GM12878 (cell line): ENCODE data around the gene TREML2. TPM values are rescaled to one million over a fixed set of nuclear protein-coding genes. Genes with fewer than 3 reads are reported as not detected.

ENCODE experiments used
- ATAC-seq: fragments of 200-7000 bp; cut with Tn5 transposase; 3 replicates; pipeline ENCODE4 v1.9.1; 2020; ENCODE audit warnings: mild to moderate bottlenecking, moderate library complexity
- BruUV-seq: library from RNA; stranded (reverse); fragments of 400-500 nt; replicated peaks from 2 replicates; lab custom pipeline; 2021; lab: Mats Ljungman, UMichigan
- CTCF ChIA-PET: fragments of 300-600 bp; sonication (Branson Sonifier 250); formaldehyde crosslinking; extraction: SDS; loops from one replicate; lab custom pipeline; 2021; ENCODE audit warnings: inconsistent platforms; lab: Yijun Ruan, JAX
- POLR2A ChIA-PET: fragments of 350-600 bp; formaldehyde crosslinking; extraction: SDS; loops from one replicate; lab custom pipeline; 2021; ENCODE audit warnings: inconsistent platforms; lab: Charles Lee
- RAD21 ChIA-PET: fragments of 300-600 bp; sonication (Branson Sonifier 250); formaldehyde crosslinking; loops from one replicate; lab custom pipeline; 2023; ENCODE audit warnings: antibody characterized with exemption; ENCODE audit not compliant: unreplicated experiment; lab: Charles Lee
- SMC1A ChIA-PET: fragments of 300-600 bp; sonication (Branson Sonifier 250); formaldehyde crosslinking; loops from one replicate; lab custom pipeline; 2023; ENCODE audit not compliant: unreplicated experiment, uncharacterized antibody; lab: Charles Lee
- DNase-seq: peaks from one replicate; pipeline ENCODE4 v3.0.0-alpha.2; 2011; ENCODE audit warnings: low read depth, low spot score
- FAIRE-seq: peaks from 3 replicates; lab custom pipeline; 2011; peaks lifted over from hg19 to GRCh38; lab: Jason Lieb, UNC
- H2AFZ ChIP-seq: 2 replicates; pipeline ENCODE4 v1.6.0; 2011; ENCODE audit warnings: low read depth, low read length, control low read depth; ENCODE audit not compliant: control insufficient read depth
- H3K27ac ChIP-seq: 2 replicates; pipeline ENCODE4 v1.5.1; 2011; ENCODE audit warnings: control low read depth; ENCODE audit not compliant: control insufficient read depth, insufficient read depth
- H3K27me3 ChIP-seq, 2 experiments: replicated peaks in 1 of 2; 2 replicates each; pipeline versions ENCODE4 v1.6.0 to v1.6.1; 2011; ENCODE audit warnings: low read length in 1 of 2; ENCODE audit not compliant: control insufficient read depth in 2 of 2, insufficient read depth in 2 of 2
- H3K36me3 ChIP-seq, 2 experiments: 2 replicates each; pipeline ENCODE4 v1.5.1; 2011; ENCODE audit warnings: low read length in 1 of 2; ENCODE audit not compliant: control insufficient read depth in 2 of 2, insufficient read depth in 2 of 2
- H3K4me1 ChIP-seq: 2 replicates; pipeline ENCODE4 v1.6.1; 2011; ENCODE audit warnings: mild to moderate bottlenecking, low read length, moderate library complexity, mixed read lengths; ENCODE audit not compliant: control insufficient read depth, insufficient read depth
- H3K4me2 ChIP-seq: 2 replicates; pipeline ENCODE4 v1.6.0; 2011; ENCODE audit warnings: control low read depth; ENCODE audit not compliant: control insufficient read depth, insufficient read depth
- H3K4me3 ChIP-seq: fragments of 200-600 bp; sonication (generic); 2 replicates; pipeline ENCODE4 v1.5.1; 2016
- H3K79me2 ChIP-seq: 2 replicates; pipeline ENCODE4 v1.6.0; 2011; ENCODE audit warnings: low read length; ENCODE audit not compliant: control insufficient read depth, insufficient read depth
- H3K9ac ChIP-seq: 2 replicates; pipeline ENCODE4 v1.8.0; 2011; ENCODE audit warnings: low read length, control low read depth, mixed read lengths; ENCODE audit not compliant: control insufficient read depth, insufficient read depth
- H3K9me3 ChIP-seq: replicated peaks from 3 replicates; pipeline ENCODE4 v1.5.1; 2011; ENCODE audit warnings: mild to moderate bottlenecking, low read length; ENCODE audit not compliant: control insufficient read depth, insufficient read depth
- H4K20me1 ChIP-seq: 2 replicates; pipeline ENCODE4 v1.6.0; 2011; ENCODE audit not compliant: control insufficient read depth, insufficient read depth
- BCL3 ChIP-seq: IDR thresholded peaks from 2 replicates; pipeline ENCODE4 v1.6.1; 2011; ENCODE audit warnings: borderline replicate concordance, low read depth, mild to moderate bottlenecking, moderate library complexity, low read length; ENCODE audit not compliant: insufficient read depth, poor library complexity, severe bottlenecking
- BMI1 ChIP-seq: fragments of 450-650 bp; IDR thresholded peaks from 2 replicates; pipeline ENCODE4 v1.6.1; 2016; ENCODE audit warnings: mild to moderate bottlenecking, moderate library complexity, borderline replicate concordance
- CBX5 ChIP-seq: sonication (generic); IDR thresholded peaks from 2 replicates; pipeline ENCODE4 v1.6.1; 2016; ENCODE audit warnings: low read depth, moderate library complexity, mild to moderate bottlenecking, inconsistent platforms
- CHD4 ChIP-seq: fragments of 200-600 bp; sonication (generic); IDR thresholded peaks from 2 replicates; pipeline ENCODE4 v1.6.1; 2016; ENCODE audit warnings: mild to moderate bottlenecking
- CREB1 ChIP-seq: IDR thresholded peaks from 2 replicates; pipeline ENCODE4 v1.6.1; 2012; ENCODE audit warnings: low read depth, mild to moderate bottlenecking, inconsistent platforms
- E2F4 ChIP-seq: IDR thresholded peaks from 2 replicates; pipeline ENCODE4 v1.6.1; 2012; ENCODE audit warnings: low read depth, low read length, improper control_type of control experiment
- E2F8 ChIP-seq: fragments of 450-650 bp; IDR thresholded peaks from 2 replicates; pipeline ENCODE4 v1.6.1; 2018; ENCODE audit warnings: mild to moderate bottlenecking, low read depth, moderate library complexity; ENCODE audit not compliant: partially characterized antibody
- EGR1 ChIP-seq, 2 experiments: IDR thresholded peaks; 1 replicate in 1 of 2; 2 replicates in 1 of 2; pipeline ENCODE4 v1.6.1; 2011 to 2012; ENCODE audit warnings: low read depth in 2 of 2, low read length in 2 of 2, borderline replicate concordance in 1 of 2, mild to moderate bottlenecking in 1 of 2, moderate library complexity in 1 of 2
- GATAD2B ChIP-seq: fragments of 450-650 bp; conservative IDR thresholded peaks from 2 replicates; pipeline ENCODE4 v1.6.1; 2017; ENCODE audit warnings: low read depth, mild to moderate bottlenecking, moderate library complexity
- LARP7 ChIP-seq: fragments of 450-650 bp; IDR thresholded peaks from 2 replicates; pipeline ENCODE4 v1.6.1; 2017; ENCODE audit warnings: mild to moderate bottlenecking
- MYC ChIP-seq: IDR thresholded peaks from 2 replicates; pipeline ENCODE4 v1.6.1; 2011; ENCODE audit warnings: mild to moderate bottlenecking, low read length, moderate library complexity, inconsistent platforms; ENCODE audit not compliant: insufficient read depth, insufficient replicate concordance, insufficient read length, severe bottlenecking
- NFIC ChIP-seq: IDR thresholded peaks from 2 replicates; pipeline ENCODE4 v1.6.1; 2012; ENCODE audit warnings: low read depth, mild to moderate bottlenecking, inconsistent platforms, low read length, moderate library complexity
- NR2C1 ChIP-seq: fragments of 450-650 bp; IDR thresholded peaks from 2 replicates; pipeline ENCODE4 v1.6.1; 2017; ENCODE audit warnings: antibody characterized with exemption, mild to moderate bottlenecking, moderate library complexity
- PKNOX1 ChIP-seq: fragments of 450-650 bp; IDR thresholded peaks from 2 replicates; pipeline ENCODE4 v1.6.1; 2016; ENCODE audit warnings: mild to moderate bottlenecking
- SP1 ChIP-seq: IDR thresholded peaks from one replicate; pipeline ENCODE4 v1.6.1; 2011; ENCODE audit warnings: low read depth, low read length
- SUZ12 ChIP-seq: fragments of 200-600 bp; sonication (generic); IDR thresholded peaks from one replicate; pipeline ENCODE4 v1.6.1; 2018; ENCODE audit warnings: antibody characterized with exemption, mild to moderate bottlenecking; ENCODE audit not compliant: unreplicated experiment
- TCF7 ChIP-seq: IDR thresholded peaks from 2 replicates; pipeline ENCODE4 v1.6.1; 2014; ENCODE audit warnings: antibody characterized with exemption, borderline replicate concordance
- ZNF217 ChIP-seq: fragments of 450-650 bp; IDR thresholded peaks from 2 replicates; pipeline ENCODE4 v1.6.1; 2017; ENCODE audit warnings: antibody characterized with exemption, mild to moderate bottlenecking
- ZNF384 ChIP-seq: IDR thresholded peaks from 2 replicates; pipeline ENCODE4 v1.6.1; 2012; ENCODE audit warnings: low read depth, mild to moderate bottlenecking, low read length, improper control_type of control experiment, borderline replicate concordance
- WGBS: methylation state at CpG from one replicate; pipeline ENCODE4 v1.1.6; 2016; ENCODE audit warnings: low lambda C conversion rate; ENCODE audit not compliant: insufficient replicate concordance, insufficient coverage; ENCODE audit errors: missing lambda C conversion rate; 5-methylcytosine and 5-hydroxymethylcytosine counted together
- in situ Hi-C: fragments of 300-500 bp; cut with MboI; formaldehyde crosslinking; loops from 9 replicates; pipeline ENCODE4 v1.14.3; 2018; ENCODE audit warnings: mixed read lengths
- intact Hi-C: fragments of 100-400 bp; cut with micrococcal nuclease; formaldehyde crosslinking; loops from one replicate; pipeline ENCODE4 v1.14.2; 2022; ENCODE audit not compliant: unreplicated experiment
- polyA plus RNA-seq, 11 experiments: library from polyadenylated mRNA; depleted of rRNA in 4 of 11; unstranded in 6 of 11; stranded (reverse) in 5 of 11; fragments of >200 nt; fragmentation: Nextera tagmentation in 4 of 11; fragmentation: Illumina TruSeq in 1 of 11; extraction: Ambion mirVana in 4 of 11; extraction: Trizol in 1 of 11; gene quantifications; 1 replicate in 1 of 11; 2 replicates in 10 of 11; pipeline versions ENCODE4 v1.2.1 to v1.2.3, GENCODE V29; 2011 to 2016; ENCODE audit warnings: inconsistent platforms in 2 of 11, missing spikeins in 2 of 11, low read depth in 1 of 11
- total RNA-seq, 4 experiments: library from RNA; depleted of rRNA in 3 of 4; stranded (reverse); fragments of >200 nt in 3 of 4; fragmentation: Illumina TruSeq in 1 of 4; extraction: Trizol in 1 of 4; gene quantifications; 2 replicates each; pipeline versions ENCODE4 v1.2.1 to v1.2.3, GENCODE V29; 2013 to 2021

Gene TREML2
- total and polyA plus RNA-seq, 10 of the 15 experiments (the other 5 are each of a cell fraction or from before 2014, with no cell fraction given) = 0.49 to 9.1 (median 7.3) TPM

- DNase-seq (no peak), FAIRE-seq (no peak), ATAC-seq (no peak)
- BruUV-seq = no TSS peak
- Histone ChIP-seq H3K4me3 (no peak overlapping the region), H3K4me2 (no peak overlapping the region), H3K27me3 (peaks cover 0 to 2% of the 10 kb centered on the region in 2 experiments; a peak in 1 of 4 replicates), H3K36me3 (no peaks in the 10 kb centered on the region), H3K9me3 (no peaks in the 10 kb centered on the region), H3K27ac (no peak overlapping the region), H3K79me2 (no peaks in the 10 kb centered on the region), H4K20me1 (no peaks in the 10 kb centered on the region), H3K4me1 (no peaks in the 10 kb centered on the region), H3K9ac (no peak overlapping the region), H2AFZ (no peak overlapping the region)
- in situ Hi-C loops = no loop called here
- 36% methylated on average over 4 of the region's 4 CpGs for WGBS
- CTCF ChIA-PET = interaction anchor here (1.4 kb wide), 1 partner anchor 18 kb away, joined by 5 read pairs; no protein-coding TSS in a partner anchor
- POLR2A ChIA-PET = no interaction called here
- intact Hi-C loops = no loop called here
- no peak for TF ChIP-seq ZNF384
- TF ChIP-seq EGR1 (IDR thresholded peaks at IDR 0.05; ENCODE audit: borderline replicate concordance in 1 of 2, low read depth in 2 of 2, low read length in 2 of 2) = no peak
- no peak for TF ChIP-seq CHD4
- no peak for TF ChIP-seq E2F8
- TF ChIP-seq LARP7 = no peak
- TF ChIP-seq SUZ12 = no peak
- no peak for TF ChIP-seq SP1
- TF ChIP-seq MYC = no peak
- TF ChIP-seq CREB1 = no peak
- TF ChIP-seq NR2C1 = no peak
- no peak for TF ChIP-seq NFIC
- TF ChIP-seq GATAD2B = no peak
- no peak for TF ChIP-seq E2F4
- TF ChIP-seq CBX5 = no peak
- no peak for TF ChIP-seq BMI1
- TF ChIP-seq ZNF217 = no peak
- TF ChIP-seq PKNOX1 = no peak
- TF ChIP-seq TCF7 = no peak
- no peak for TF ChIP-seq BCL3
- RAD21 ChIA-PET = no interaction called here
- SMC1A ChIA-PET = interaction anchor here (1.2 kb wide), 1 partner anchor 73 kb away, joined by 3 read pairs; no protein-coding TSS in a partner anchor
These were observed 36.3 kb downstream of the TREML2 start for GRCh38 chr6:41164551-41165120.
